SK-N-SH (cell line): Measurements from ENCODE around the gene DNAJB8.

ENCODE experiments used
- CHD2 ChIP-seq: fragments of 150-350 bp; IDR thresholded peaks from 2 replicates; pipeline ENCODE4 v1.6.1; 2018; ENCODE audit warnings: low read length; ENCODE audit not compliant: partially characterized antibody
- CTCF ChIP-seq: fragments of 200-600 bp; sonication (generic); IDR thresholded peaks from 2 replicates; pipeline ENCODE4 v1.6.1; 2017; ENCODE audit warnings: antibody characterized with exemption, mild to moderate bottlenecking, moderate library complexity
- EP300 ChIP-seq, 2 experiments: IDR thresholded peaks; 2 replicates each; pipeline versions ENCODE4 v1.4.0 to v1.6.1; 2012; ENCODE audit warnings: borderline replicate concordance in 1 of 2, low read depth in 1 of 2, low read length in 1 of 2
- EZH2phosphoT487 ChIP-seq: fragments of 200-600 bp; sonication (generic); IDR thresholded peaks from 2 replicates; pipeline ENCODE4 v1.6.1; 2017; ENCODE audit warnings: low read depth, mixed run types, mild to moderate bottlenecking, antibody characterized with exemption, moderate library complexity, borderline replicate concordance
- FOSL2 ChIP-seq: IDR thresholded peaks from 2 replicates; pipeline ENCODE4 v1.4.0; 2012; ENCODE audit warnings: low read depth, mild to moderate bottlenecking, moderate library complexity, borderline replicate concordance
- GABPA ChIP-seq: IDR thresholded peaks from 2 replicates; pipeline ENCODE4 v1.4.0; 2012; ENCODE audit warnings: low read depth, mild to moderate bottlenecking
- GATA2 ChIP-seq: sonication (generic); formaldehyde crosslinking; IDR thresholded peaks from 2 replicates; pipeline ENCODE4 v1.5.0; 2020; ENCODE audit warnings: mild to moderate bottlenecking, missing genetic modification reagents
- MXI1 ChIP-seq: IDR thresholded peaks from 2 replicates; pipeline ENCODE4 v1.6.1; 2012; ENCODE audit warnings: mild to moderate bottlenecking, low read depth, low read length, improper control_type of control experiment
- POLR2AphosphoS5 ChIP-seq: IDR thresholded peaks from 2 replicates; pipeline ENCODE4 v1.6.1; 2012; ENCODE audit warnings: low read depth, low read length
- RAD21 ChIP-seq: IDR thresholded peaks from 2 replicates; pipeline ENCODE4 v1.6.1; 2012; ENCODE audit warnings: mild to moderate bottlenecking, low read length
- USF2 ChIP-seq: fragments of 150-350 bp; IDR thresholded peaks from 2 replicates; pipeline ENCODE4 v1.6.1; 2017; ENCODE audit warnings: antibody characterized with exemption, low read length, low read depth, borderline replicate concordance
- YY1 ChIP-seq: IDR thresholded peaks from 2 replicates; pipeline ENCODE4 v1.4.0; 2012; ENCODE audit warnings: low read depth, mild to moderate bottlenecking

GRCh38 chr3:128425846-128426127, 40.9 kb downstream of the DNAJB8 start:
- TF ChIP-seq MXI1, result no peak
- TF ChIP-seq GABPA, result no peak
- TF ChIP-seq CTCF, result no peak
- no peak for TF ChIP-seq EP300 (IDR thresholded peaks at IDR 0.05; ENCODE audit: borderline replicate concordance in 1 of 2, low read depth in 1 of 2, low read length in 1 of 2)
- no peak for TF ChIP-seq USF2
- no peak for TF ChIP-seq POLR2AphosphoS5
- no peak for TF ChIP-seq CHD2
- no peak for TF ChIP-seq GATA2
- TF ChIP-seq EZH2phosphoT487, result no peak
- no peak for TF ChIP-seq FOSL2
- no peak for TF ChIP-seq RAD21
- TF ChIP-seq YY1, result no peak
